ENCODE measurements around the gene ZNF462.

Gene ZNF462

GRCh38 chr9:107016383-107016782, 153.4 kb downstream of the ZNF462 start:
- no peak for DNase-seq (ENCODE audit: low read depth)
- H3K4me3 ChIP-seq (ENCODE audit: control insufficient read depth, low read depth, low read length), result no peak overlapping the region
- TF ChIP-seq CTCF (IDR thresholded peaks at IDR 0.05; ENCODE audit: control insufficient read depth, insufficient read depth, low read depth, low read length, missing control alignments), result no peak

- no peak overlapping the region for H3K4me3 ChIP-seq (ENCODE audit: control insufficient read depth, low read depth, low read length)
- DNase-seq (ENCODE audit: low read depth), result peak; percentile 11
- no peak for TF ChIP-seq CTCF (IDR thresholded peaks at IDR 0.05; ENCODE audit: control insufficient read depth, insufficient read depth, low read depth, low read length, missing control alignments)
Observed at GRCh38 chr9:107018861-107019545, 156.0 kb downstream of the ZNF462 start.

GRCh38 chr9:107020040-107020530, 157.1 kb downstream of the ZNF462 start:
- peak; percentile 84 for DNase-seq (ENCODE audit: low read depth)
- no peak for TF ChIP-seq CTCF (IDR thresholded peaks at IDR 0.05; ENCODE audit: control insufficient read depth, insufficient read depth, low read depth, low read length, missing control alignments)
- no peak overlapping the region for H3K4me3 ChIP-seq (ENCODE audit: control insufficient read depth, low read depth, low read length)

- TF ChIP-seq CTCF (IDR thresholded peaks at IDR 0.05; ENCODE audit: control insufficient read depth, insufficient read depth, low read depth, low read length, missing control alignments), result no peak
- no peak overlapping the region for H3K4me3 ChIP-seq (ENCODE audit: control insufficient read depth, low read depth, low read length)
- DNase-seq (ENCODE audit: low read depth), result no peak
Observed at GRCh38 chr9:107024193-107024592, 161.2 kb downstream of the ZNF462 start.

- no peak for DNase-seq (ENCODE audit: low read depth)
- TF ChIP-seq CTCF (IDR thresholded peaks at IDR 0.05; ENCODE audit: control insufficient read depth, insufficient read depth, low read depth, low read length, missing control alignments), result no peak
Observed at GRCh38 chr9:107025260-107026035, 162.5 kb downstream of the ZNF462 start.

GRCh38 chr9:107029146-107029545, 166.2 kb downstream of the ZNF462 start:
- no peak for TF ChIP-seq CTCF (IDR thresholded peaks at IDR 0.05; ENCODE audit: control insufficient read depth, insufficient read depth, low read depth, low read length, missing control alignments)
- no peak for DNase-seq (ENCODE audit: low read depth)
- H3K4me3 ChIP-seq (ENCODE audit: control insufficient read depth, low read depth, low read length), result no peak overlapping the region

More at GRCh38 chr9:107025260-107026035, 162.5 kb downstream of the ZNF462 start:
- H3K4me3 ChIP-seq (ENCODE audit: control insufficient read depth, low read depth, low read length), result no peak overlapping the region

Measured in AG09309 (cell line).